Activated CD4-positive, alpha-beta memory T cell treated with anti-CD3 and anti-CD28 coated beads for 36 hours (primary cell): ENCODE measurements around the gene APH1A. TPM values are rescaled to one million over a fixed set of nuclear protein-coding genes. Genes with fewer than 3 reads are reported as not detected.
A peak's percentile ranks its signal among the peaks of the same experiment; 100 is the strongest.
"Not testable (repeated sequence)": the region's sequence is repeated elsewhere in the genome, so short reads cannot be mapped to it uniquely, and the experiment has no call there.

Experiments used
- CTCF ChIA-PET: fragments of 350-600 bp; sonication (Branson Sonifier 250); formaldehyde crosslinking; loops from one replicate; lab custom pipeline; 2021; ENCODE audit warnings: antibody characterized with exemption, inconsistent platforms; lab: Charles Lee
- POLR2A ChIA-PET: fragments of 350-600 bp; sonication (Branson Sonifier 250); formaldehyde crosslinking; loops from one replicate; lab custom pipeline; 2021; ENCODE audit warnings: antibody characterized with exemption; lab: Charles Lee
- DNase-seq: peaks from one replicate; pipeline ENCODE4 v3.0.0-alpha.2; 2020
- H3K27ac Mint-ChIP-seq: one replicate; pipeline ENCODE4 v1.8.0; 2021; ENCODE audit warnings: mixed read lengths
- H3K27me3 Mint-ChIP-seq: one replicate; pipeline ENCODE4 v1.8.0; 2021; ENCODE audit warnings: mixed read lengths
- H3K36me3 Mint-ChIP-seq: one replicate; pipeline ENCODE4 v1.8.0; 2021; ENCODE audit warnings: mixed read lengths
- H3K4me1 Mint-ChIP-seq: one replicate; pipeline ENCODE4 v1.8.0; 2021; ENCODE audit warnings: low read depth, mixed read lengths
- H3K4me3 Mint-ChIP-seq: one replicate; pipeline ENCODE4 v1.8.0; 2021; ENCODE audit warnings: mild to moderate bottlenecking, mixed read lengths
- H3K9me3 Mint-ChIP-seq: one replicate; pipeline ENCODE4 v1.8.0; 2021; ENCODE audit warnings: mixed read lengths
- intact Hi-C: fragments of 100-400 bp; cut with micrococcal nuclease; formaldehyde crosslinking; loops from one replicate; pipeline ENCODE4 v1.15.1; 2023
- total RNA-seq, 2 experiments: library from RNA; stranded (reverse); gene quantifications; one replicate each; pipeline ENCODE4 v1.2.3, GENCODE V29; 2021

The APH1A gene
- 10 to 100 TPM; 96.6 to 96.8 TPM for total RNA-seq

DNA sequence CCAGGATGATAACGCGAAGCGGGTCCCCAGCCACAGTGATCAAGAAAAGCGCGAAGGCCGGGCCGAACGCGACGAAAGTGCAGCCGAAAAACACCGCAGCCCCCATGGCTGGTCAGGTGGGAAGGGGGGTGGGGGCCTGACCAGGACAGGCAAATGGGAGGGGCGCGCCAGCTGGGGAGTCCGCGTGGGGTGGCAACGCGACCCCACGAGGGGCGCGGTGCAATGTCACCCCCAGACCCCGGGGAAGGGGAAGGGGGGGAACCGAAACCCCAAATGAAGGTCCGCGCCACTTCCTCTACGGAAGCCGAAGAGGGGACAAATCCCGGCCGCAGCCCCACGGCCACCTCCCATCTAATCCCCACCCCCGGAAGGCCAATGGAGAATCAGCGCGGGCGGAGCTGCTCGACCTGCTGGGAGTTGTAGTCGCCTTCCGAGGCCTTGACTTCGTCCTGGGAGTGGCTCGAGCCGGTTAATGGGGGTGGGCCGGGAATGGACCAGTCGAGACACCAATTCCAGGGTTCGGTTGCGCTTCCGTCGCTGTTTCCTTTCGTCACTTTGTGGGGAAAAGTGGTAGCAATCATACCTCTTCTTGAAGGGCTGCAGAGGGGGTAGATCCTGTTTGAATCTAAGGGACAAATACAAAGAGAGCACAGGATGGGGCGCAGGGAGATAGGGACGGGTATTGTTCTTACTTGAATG, at the start of gene APH1A:
Gene APH1A, minus strand, starts transcription at position 312 of the 699 bp plus-strand sequence. Its CDS starts 206 bp downstream, at position 106.
- intact Hi-C loops: loop anchor here (1.0 to 2.0 kb wide), 4 partner anchors 13 to 96 kb away; partner anchors contain the start of genes MRPS21, PRPF3 and RPRD2
- H3K4me3 Mint-ChIP-seq: peak within 1 kb of the TSS; percentile 97
- peaks cover 22% of the 10 kb centered on the region for H3K4me1 Mint-ChIP-seq
- peak within 1 kb of the TSS; percentile 93 for H3K27ac Mint-ChIP-seq
- no peaks in the 10 kb centered on the region for H3K9me3 Mint-ChIP-seq
- POLR2A ChIA-PET: interaction anchor here (0.6 to 1.4 kb wide), 9 partner anchors 9 to 311 kb away, joined by 3 to 4 read pairs (median 3); partner anchors contain the start of gene ANP32E
- peak; percentile 97 for DNase-seq
- peaks cover 15% of the 10 kb centered on the region for H3K36me3 Mint-ChIP-seq
- no peaks in the 10 kb centered on the region for H3K27me3 Mint-ChIP-seq
- CTCF ChIA-PET: interaction anchor here (1.0 to 2.8 kb wide), 3 partner anchors 9 to 13 kb away, joined by 3 to 19 read pairs (median 3); no protein-coding TSS in a partner anchor

DNA sequence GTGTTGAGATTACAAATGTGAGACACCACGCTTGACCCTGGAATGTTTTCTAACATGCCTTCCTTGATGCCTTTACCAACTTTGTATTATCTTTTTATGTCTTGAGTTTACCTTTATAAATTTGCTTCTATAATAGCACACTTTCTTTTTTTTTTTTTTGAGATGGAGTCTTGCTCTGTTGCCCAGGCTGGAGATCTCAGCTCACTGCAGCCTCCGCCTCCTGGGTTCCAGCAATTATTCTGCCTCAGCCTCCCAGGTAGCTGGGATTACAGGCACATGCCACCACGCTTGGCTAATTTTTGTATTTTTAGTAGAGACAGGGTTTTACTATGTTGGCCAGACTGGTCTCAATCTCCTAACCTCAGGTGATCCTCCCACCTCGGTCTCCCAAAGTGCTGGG, 45.9 kb upstream of the APH1A start:
- CTCF ChIA-PET, intact Hi-C loops, H3K27ac Mint-ChIP-seq, H3K27me3 Mint-ChIP-seq, H3K4me1 Mint-ChIP-seq, DNase-seq, H3K36me3 Mint-ChIP-seq, H3K4me3 Mint-ChIP-seq, POLR2A ChIA-PET, H3K9me3 Mint-ChIP-seq: not testable (repeated sequence)

DNA sequence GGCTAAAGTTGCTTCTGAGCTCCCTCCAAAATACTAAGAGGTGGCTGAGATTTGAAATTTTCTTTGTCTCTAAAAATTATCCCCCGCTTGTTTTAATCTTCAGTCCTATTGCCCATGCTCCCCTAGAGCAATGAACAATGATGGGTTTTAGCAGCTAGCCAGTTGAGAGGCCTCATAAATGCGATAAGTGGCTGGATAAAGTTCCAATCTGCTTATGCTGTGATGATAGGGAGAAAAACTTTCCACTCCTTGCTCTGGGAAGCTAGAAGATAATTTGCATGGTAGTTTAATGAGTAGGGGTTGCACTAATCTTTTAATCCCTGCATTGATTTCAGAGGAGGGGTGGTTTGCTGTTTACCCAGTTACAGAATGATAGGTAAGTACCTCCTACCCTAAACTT, 42.9 kb upstream of the APH1A start:
- CTCF ChIA-PET: interaction anchor here (1.1 kb wide), 1 partner anchor 56 kb away, joined by 3 read pairs; no protein-coding TSS in a partner anchor
- intact Hi-C loops: no loop called here
- Mint-ChIP-seq H3K9me3 (no peaks in the 10 kb centered on the region), H3K27ac (no peak overlapping the region), H3K4me1 (no peaks in the 10 kb centered on the region), H3K36me3 (peaks cover 7% of the 10 kb centered on the region), H3K27me3 (no peaks in the 10 kb centered on the region), H3K4me3 (no peak overlapping the region)
- POLR2A ChIA-PET: interaction anchor here (0.9 kb wide), 1 partner anchor 9 kb away, joined by 3 read pairs; the partner anchor contains the start of gene PRPF3
- DNase-seq: no peak

DNA sequence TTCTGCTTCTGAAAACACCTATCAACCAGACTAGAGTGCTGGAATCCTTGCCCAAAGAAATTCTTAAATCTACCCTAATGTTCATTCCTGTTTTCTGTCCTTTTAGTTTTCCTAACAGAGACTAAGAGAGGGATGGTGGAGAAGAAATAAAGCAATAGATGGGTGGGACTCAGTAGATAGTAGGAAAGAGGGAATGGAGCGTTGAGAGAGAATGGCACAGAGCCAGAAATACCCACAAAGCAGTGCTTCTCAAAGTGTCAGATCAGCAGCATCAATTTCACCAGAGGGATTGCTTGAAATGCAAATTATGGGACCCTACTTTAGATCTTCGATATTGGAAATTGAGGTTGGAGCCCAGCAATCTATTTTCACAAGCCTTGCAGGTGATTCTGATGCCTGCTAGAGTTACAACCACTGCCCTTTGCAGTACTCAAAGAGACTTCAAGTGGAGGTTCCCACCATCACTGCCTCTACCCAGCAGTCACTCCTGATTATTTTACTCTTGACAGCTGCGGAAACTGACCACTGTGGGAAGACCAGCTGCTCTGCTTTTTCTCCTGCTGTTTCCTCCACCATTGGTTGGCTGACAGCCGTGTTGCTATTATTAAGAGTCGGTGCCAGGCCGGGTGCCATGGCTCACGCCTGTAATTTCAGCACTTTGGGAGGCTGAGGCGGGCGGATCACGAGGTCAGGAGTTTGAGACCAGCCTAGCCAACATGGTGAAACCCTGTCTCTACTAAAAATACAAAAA, 41.1 kb upstream of the APH1A start:
- DNase-seq: no peak
- ChIA-PET POLR2A (no interaction called here), CTCF (no interaction called here)
- no peak overlapping the region for H3K4me3 Mint-ChIP-seq
- intact Hi-C loops: no loop called here
- no peak overlapping the region for H3K27ac Mint-ChIP-seq
- no peaks in the 10 kb centered on the region for H3K27me3 Mint-ChIP-seq
- peaks cover 20% of the 10 kb centered on the region for H3K36me3 Mint-ChIP-seq
- H3K9me3 Mint-ChIP-seq: no peaks in the 10 kb centered on the region
- no peaks in the 10 kb centered on the region for H3K4me1 Mint-ChIP-seq

DNA sequence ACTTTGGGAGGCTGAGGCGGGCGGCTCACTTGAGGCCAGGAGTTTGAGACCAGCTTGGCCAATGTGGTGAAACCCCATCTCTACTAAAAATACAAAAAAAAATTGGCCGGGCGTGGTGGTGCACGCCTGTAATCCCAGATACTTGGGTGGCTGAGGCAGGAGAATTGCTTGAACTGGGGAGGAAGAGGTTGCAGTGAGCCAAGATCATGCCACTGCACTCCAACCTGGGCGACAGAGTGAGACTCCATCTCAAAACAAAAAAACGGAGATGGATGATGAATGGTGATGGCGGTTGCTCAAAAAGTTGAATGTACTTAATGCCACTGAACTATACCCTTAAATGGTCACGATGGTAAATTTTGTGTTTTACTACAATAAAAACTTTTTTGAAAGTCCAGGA, 39.8 kb upstream of the APH1A start:
- intact Hi-C loops, H3K9me3 Mint-ChIP-seq, H3K4me1 Mint-ChIP-seq, H3K4me3 Mint-ChIP-seq, H3K27ac Mint-ChIP-seq, CTCF ChIA-PET, POLR2A ChIA-PET, H3K27me3 Mint-ChIP-seq, DNase-seq: not testable (repeated sequence)
- H3K36me3 Mint-ChIP-seq: peaks cover 20% of the 10 kb centered on the region

DNA sequence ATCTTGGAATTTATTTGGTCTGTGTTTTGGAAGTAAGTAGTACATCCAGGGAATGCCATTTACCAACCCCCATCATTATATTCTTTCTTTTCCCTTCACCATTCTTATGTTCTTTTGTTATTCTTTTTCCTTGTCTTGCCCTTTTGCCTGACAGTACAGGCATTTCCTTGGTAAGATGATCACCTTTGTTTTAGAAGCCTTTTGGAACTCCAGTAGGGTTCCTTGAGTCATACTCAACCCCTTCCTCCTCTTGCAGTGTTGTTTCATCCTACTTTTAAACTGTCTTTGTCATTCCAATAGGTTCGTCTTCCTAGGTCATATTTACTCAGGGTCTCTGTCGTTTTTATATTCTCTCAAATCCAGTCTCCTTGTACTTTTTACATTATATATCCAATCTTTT, 34.1 kb upstream of the APH1A start:
- H3K27me3 Mint-ChIP-seq: no peaks in the 10 kb centered on the region
- H3K9me3 Mint-ChIP-seq: no peaks in the 10 kb centered on the region
- no peak overlapping the region for H3K27ac Mint-ChIP-seq
- intact Hi-C loops: no loop called here
- H3K4me1 Mint-ChIP-seq: peaks cover 6% of the 10 kb centered on the region
- ChIA-PET CTCF (interaction anchor here (1.4 kb wide), 1 partner anchor 47 kb away, joined by 3 read pairs; no protein-coding TSS in a partner anchor), POLR2A (no interaction called here)
- no peak for DNase-seq
- no peak overlapping the region for H3K4me3 Mint-ChIP-seq
- peaks cover 34% of the 10 kb centered on the region for H3K36me3 Mint-ChIP-seq

DNA sequence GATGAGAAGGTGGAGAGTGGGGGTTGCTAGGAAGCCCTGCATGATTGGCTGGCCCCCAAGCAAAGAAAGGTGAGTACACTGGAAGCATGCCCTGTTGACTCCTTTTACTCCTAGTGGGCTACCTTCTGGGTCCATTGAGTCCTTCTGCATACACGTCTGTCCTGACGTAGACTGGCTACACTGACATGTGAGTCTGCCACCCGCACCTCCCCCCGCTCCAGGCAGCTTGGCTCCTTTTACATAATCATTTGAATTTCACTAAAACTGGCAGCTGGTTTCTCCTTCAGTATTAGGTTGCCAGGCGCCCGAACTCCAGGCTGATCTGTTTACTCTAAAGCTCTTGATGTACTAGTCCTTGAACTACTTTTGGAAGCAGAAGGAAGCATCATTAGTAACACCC, 33.5 kb upstream of the APH1A start:
- POLR2A ChIA-PET: no interaction called here
- CTCF ChIA-PET: interaction anchor here (1.4 kb wide), 1 partner anchor 47 kb away, joined by 3 read pairs; no protein-coding TSS in a partner anchor
- intact Hi-C loops: no loop called here
- Mint-ChIP-seq H3K4me3 (no peak overlapping the region), H3K36me3 (peaks cover 37% of the 10 kb centered on the region), H3K27me3 (no peaks in the 10 kb centered on the region), H3K4me1 (peaks cover 10% of the 10 kb centered on the region), H3K27ac (no peak overlapping the region), H3K9me3 (no peaks in the 10 kb centered on the region)
- DNase-seq: no peak

DNA sequence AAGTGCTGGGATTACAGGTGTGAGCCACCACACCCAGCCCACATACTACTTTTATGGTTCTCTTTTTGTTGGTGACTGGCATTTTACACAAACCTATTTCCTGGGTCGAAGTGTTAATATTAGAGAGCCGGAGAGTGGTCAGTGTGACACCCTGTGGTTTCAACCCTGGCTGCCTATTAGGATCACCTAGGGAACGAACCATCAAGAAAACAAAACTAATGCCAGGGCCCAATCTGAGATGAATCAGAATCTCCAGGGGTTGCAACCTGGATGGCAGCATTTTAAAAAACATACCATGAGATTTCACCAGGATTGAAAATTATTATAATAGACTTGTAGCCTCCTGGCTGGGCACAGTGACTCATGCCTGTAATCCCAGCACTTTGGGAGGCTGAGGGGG, 30.9 kb upstream of the APH1A start:
- intact Hi-C loops: no loop called here
- POLR2A ChIA-PET: interaction anchor here (1.2 kb wide), 1 partner anchor 36 kb away, joined by 7 read pairs; no protein-coding TSS in a partner anchor
- peaks cover 39% of the 10 kb centered on the region for H3K36me3 Mint-ChIP-seq
- no peak overlapping the region for H3K27ac Mint-ChIP-seq
- no peak overlapping the region for H3K4me3 Mint-ChIP-seq
- H3K27me3 Mint-ChIP-seq: no peaks in the 10 kb centered on the region
- H3K4me1 Mint-ChIP-seq: peaks cover 27% of the 10 kb centered on the region
- CTCF ChIA-PET: no interaction called here
- no peak for DNase-seq
- H3K9me3 Mint-ChIP-seq: no peaks in the 10 kb centered on the region

DNA sequence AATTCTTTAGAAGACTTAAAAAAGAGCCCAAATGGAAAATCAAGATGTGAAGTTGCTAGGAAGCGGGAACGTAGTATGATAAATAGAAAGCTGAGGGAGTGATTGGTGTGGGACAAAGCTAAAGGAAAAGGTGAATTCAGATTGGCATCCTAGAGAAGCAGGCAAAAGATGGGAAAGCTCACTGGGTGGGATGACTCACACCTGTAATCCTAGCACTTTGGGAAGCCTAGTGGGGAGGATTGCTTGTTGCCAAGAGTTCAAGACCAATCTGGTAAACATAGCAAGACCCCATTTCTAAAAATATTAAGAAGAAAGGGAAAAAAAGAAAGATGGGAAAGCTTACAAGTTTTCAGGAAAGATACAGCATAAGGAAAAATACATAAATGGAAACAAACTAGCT, 26.7 kb upstream of the APH1A start:
- no peaks in the 10 kb centered on the region for H3K9me3 Mint-ChIP-seq
- intact Hi-C loops: no loop called here
- H3K4me1 Mint-ChIP-seq: peaks cover 41% of the 10 kb centered on the region
- CTCF ChIA-PET: no interaction called here
- POLR2A ChIA-PET: interaction anchor here (0.9 kb wide), 1 partner anchor 409 kb away, joined by 7 read pairs; a partner anchor contains a TSS
- peak overlapping the region; percentile 18 for H3K27ac Mint-ChIP-seq
- DNase-seq: no peak
- no peaks in the 10 kb centered on the region for H3K27me3 Mint-ChIP-seq
- H3K4me3 Mint-ChIP-seq: peak overlapping the region; percentile 1
- peaks cover 32% of the 10 kb centered on the region for H3K36me3 Mint-ChIP-seq

DNA sequence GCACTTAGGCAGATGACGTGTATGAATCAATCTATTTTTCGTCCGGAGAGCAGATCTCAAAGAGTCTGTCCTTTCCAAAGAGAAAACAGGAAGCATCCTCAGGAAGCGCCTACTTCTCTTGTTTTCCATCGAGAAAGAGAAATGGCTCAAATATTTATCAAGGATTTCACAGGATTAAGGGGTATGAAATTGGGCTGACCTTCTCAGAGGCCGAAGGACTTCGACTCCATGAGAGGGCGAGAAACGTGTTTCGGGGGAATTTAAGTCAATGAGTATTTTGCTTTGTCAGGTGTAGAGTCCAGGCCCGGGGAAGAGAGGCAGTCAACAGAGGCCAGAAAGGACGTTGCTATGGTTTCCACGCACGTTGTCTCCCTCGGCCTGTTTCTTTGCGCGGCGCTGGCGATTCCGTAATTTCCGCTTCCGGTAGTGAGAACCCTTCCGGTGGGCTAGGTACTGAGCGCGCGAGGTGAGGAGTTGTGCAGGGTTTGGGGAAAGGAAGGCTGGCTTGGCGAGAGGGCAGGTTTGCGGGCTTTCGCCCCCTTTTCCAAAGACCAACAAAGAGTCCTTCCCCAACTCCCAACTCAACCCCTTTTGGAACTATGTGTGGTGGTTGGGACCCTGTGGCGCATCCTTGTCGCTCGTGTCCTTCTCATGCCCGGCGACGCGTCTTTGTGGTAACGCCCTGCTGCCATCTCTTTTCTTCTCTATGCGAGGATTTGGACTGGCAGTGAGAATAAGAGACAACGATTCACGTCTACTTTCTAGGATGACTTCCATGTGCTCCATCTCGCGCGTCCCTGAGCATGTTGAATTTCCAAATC, 24.8 kb upstream of the APH1A start, which contains the start of gene MRPS21:
Gene MRPS21, plus strand, starts transcription at position 429 of the 821 bp plus-strand sequence. CDS start 506 bp downstream, outside the sequence.
- peak within 1 kb of the TSS; percentile 96 for H3K4me3 Mint-ChIP-seq
- peaks cover 39% of the 10 kb centered on the region for H3K4me1 Mint-ChIP-seq
- ChIA-PET POLR2A (no interaction called here), CTCF (no interaction called here)
- no peaks in the 10 kb centered on the region for H3K27me3 Mint-ChIP-seq
- peak; percentile 94 for DNase-seq
- H3K9me3 Mint-ChIP-seq: no peaks in the 10 kb centered on the region
- peaks cover 26% of the 10 kb centered on the region for H3K36me3 Mint-ChIP-seq
- intact Hi-C loops: loop anchor here (1.0 to 5.0 kb wide), 4 partner anchors 10 to 69 kb away; partner anchors contain the start of genes APH1A, PRPF3 and RPRD2
- H3K27ac Mint-ChIP-seq: peak within 1 kb of the TSS; percentile 94

DNA sequence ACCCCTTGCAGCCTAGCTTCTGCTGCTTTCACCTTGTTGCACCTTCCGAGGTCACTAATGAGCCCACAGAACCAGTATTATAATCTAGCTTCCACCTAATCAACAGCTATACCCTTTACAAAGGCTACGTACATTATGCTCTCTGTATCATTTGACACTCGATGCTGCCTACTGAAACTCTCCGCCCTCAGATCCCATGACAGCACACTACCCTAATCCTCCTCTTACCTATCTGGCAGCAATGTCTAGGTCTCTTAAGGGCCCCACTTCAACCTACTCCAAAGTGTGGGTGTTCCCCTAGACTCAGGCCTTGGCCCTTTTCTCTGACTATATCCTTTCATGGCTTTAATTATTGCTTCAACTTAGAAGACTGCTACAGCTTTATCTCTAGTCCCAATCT, 20.0 kb upstream of the APH1A start:
- Mint-ChIP-seq H3K9me3 (no peaks in the 10 kb centered on the region), H3K27me3 (no peaks in the 10 kb centered on the region), H3K27ac (no peak overlapping the region), H3K36me3 (no peaks in the 10 kb centered on the region), H3K4me3 (no peak overlapping the region), H3K4me1 (peaks cover 11% of the 10 kb centered on the region)
- intact Hi-C loops: no loop called here
- POLR2A ChIA-PET: interaction anchor here (1.3 kb wide), 1 partner anchor 16 kb away, joined by 4 read pairs; no protein-coding TSS in a partner anchor
- CTCF ChIA-PET: interaction anchor here (4.0 kb wide), 1 partner anchor 33 kb away, joined by 14 read pairs; no protein-coding TSS in a partner anchor
- DNase-seq: no peak
